GM19023 (cell line): ENCODE results near the gene FAAH.
A peak's percentile ranks its signal among the peaks of the same experiment; 100 is the strongest.

Experiments
- ATAC-seq: cut with Tn5 transposase; IDR thresholded peaks from one replicate; pipeline ENCODE4 v1.9.1; 2021; ENCODE audit warnings: mild to moderate bottlenecking, moderate library complexity; ENCODE audit not compliant: unreplicated experiment

Gene FAAH

DNA sequence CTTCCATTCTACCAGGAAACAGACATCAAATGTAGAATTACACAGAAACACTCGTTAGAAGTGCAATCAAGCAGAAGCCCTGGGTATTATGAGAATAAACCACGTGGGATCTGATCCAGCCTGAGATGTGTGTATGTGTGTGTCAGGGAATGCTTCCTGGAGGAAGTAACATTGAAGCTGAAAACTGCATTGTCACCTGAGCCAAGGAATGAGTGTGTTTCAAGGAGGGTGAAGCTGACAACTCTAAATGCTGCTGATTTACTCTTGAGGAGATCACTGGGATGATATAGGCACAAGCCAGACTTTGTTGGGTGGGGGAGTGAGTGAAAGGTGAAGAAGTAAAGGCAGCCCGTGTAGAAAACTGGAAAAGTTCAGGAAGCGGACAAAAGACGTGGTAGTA is 27.6 kb downstream of the FAAH start:
- no peak for ATAC-seq

GRCh38 chr1:46422261-46422871 is 28.2 kb downstream of the FAAH start:
- ATAC-seq: no peak

DNA sequence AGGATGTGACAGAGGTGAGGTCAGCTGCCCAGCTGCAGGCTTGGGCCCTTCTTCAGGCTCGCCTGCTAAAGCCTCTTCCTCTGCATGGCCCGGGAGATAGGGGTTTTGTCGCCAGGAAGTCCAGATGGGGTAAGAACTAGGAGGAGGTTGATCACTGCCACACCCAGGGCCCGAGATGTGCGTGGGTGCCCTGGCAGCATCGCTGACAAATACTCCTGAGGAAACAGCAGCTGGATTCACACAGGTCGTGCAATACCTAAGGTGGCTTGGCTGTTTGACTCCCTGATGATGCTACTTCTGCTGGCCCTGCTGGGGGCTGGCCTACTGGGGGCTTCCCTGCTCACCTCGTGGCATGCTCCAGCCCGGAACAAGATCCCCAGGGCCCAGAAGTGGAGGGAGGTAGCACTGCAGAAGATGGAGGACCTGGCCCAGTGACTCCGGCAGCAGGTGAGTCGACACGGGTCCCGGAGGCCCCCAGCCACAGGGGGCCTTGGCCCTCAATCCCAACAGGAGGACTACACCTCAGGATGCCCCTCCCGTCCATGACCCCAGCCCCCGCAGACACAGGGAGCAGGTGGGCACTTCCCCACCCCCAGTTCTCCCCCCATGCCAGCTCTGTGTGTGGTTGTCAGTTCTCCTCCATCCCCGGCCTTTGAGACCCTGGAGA is 29.6 kb downstream of the FAAH start:
- no peak for ATAC-seq

DNA sequence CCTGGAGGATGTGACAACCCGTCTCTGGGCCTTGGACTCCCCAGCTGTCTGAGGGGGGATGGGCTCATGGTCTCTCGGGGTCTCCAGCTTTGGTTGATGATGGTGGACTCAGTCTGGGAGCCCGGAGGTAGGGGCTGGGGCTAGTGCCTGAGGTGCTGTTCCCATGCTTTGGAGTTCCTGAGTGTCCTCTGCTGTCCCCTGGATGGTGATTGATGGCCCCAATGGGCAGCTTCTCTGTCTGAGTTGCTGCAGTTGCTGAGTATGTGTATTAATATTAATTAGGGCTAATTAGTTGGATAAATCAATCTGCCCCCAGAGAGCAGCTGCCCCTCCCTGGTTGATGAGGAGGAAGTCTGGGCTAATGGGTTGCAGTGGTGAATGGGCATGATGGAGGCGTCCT is 30.6 kb downstream of the FAAH start:
- no peak for ATAC-seq

- ATAC-seq: no peak
Observed at GRCh38 chr1:46425726-46426125, 31.6 kb downstream of the FAAH start.

- no peak for ATAC-seq
Observed at GRCh38 chr1:46427541-46427940, 33.4 kb downstream of the FAAH start.

- no peak for ATAC-seq
Observed at GRCh38 chr1:46429436-46429835, 35.3 kb downstream of the FAAH start.

DNA sequence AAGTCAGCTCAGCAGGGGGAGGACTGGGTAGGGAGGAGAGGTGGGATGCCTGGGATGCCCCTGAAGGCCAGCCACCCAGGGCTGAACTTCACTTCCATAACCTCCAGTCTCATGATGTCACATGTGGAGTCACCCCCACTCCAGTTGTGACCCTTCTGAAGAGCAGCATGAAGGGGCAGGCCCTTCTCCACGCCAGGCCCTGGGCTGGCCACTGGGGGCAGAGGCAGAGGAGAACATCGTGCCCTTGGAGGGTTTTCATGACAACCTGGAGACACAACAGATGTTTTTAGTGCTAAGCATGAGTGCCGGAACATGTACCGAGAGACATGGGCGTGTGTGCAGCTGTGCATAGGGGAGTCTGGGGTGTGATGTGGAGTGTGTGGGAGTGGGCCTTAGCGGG is 37.6 kb downstream of the FAAH start:
- ATAC-seq: no peak

- ATAC-seq: no peak
Observed at GRCh38 chr1:46432781-46433327, 38.7 kb downstream of the FAAH start.

- no peak for ATAC-seq
Observed at GRCh38 chr1:46434358-46434757, 40.2 kb downstream of the FAAH start.

GRCh38 chr1:46436844-46437243 is 42.7 kb downstream of the FAAH start:
- ATAC-seq: no peak

GRCh38 chr1:46437723-46438122 is 43.6 kb downstream of the FAAH start:
- no peak for ATAC-seq

DNA sequence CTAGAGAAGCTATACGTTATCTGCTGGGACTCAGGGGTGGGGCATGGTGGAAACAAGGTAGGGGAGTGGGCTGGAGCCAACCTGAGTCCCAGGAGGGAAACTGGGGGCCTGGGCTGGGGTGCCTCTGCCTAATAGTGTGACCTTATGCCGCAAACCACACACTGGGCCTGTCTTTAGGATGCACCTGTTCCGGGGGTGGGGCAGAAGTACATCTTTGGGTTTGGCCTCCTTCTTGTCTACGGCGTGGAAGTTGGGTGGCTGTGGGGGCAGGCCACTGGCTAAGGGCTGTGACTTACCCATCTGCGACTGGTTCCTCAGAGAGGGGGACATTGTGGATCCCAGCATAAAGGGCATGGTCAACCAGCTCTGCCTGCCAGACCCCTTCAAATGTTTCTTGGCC is 44.2 kb downstream of the FAAH start:
- ATAC-seq: no peak

DNA sequence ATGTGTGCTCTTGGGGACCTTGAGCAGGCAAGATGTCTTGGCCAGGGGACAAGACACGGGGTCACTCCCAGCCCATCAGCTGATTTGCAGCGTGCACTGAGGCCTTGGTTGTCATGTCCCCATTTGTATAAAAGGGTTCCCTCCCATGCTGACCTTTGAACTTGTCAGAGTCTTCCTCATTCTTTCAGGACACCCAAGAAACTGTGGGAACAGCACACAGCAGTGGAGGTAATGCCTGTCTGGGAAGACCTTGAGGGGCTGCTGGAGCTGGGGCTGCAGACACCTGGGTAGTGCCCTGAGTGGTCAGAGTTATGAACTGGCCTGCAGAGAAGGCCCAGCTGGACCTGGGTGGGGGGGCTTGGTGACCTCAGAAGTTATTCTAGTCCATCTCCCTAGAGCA is 46.4 kb downstream of the FAAH start:
- no peak for ATAC-seq

GRCh38 chr1:46442317-46443161 is 48.4 kb downstream of the FAAH start:
- peak; percentile 61 for ATAC-seq

DNA sequence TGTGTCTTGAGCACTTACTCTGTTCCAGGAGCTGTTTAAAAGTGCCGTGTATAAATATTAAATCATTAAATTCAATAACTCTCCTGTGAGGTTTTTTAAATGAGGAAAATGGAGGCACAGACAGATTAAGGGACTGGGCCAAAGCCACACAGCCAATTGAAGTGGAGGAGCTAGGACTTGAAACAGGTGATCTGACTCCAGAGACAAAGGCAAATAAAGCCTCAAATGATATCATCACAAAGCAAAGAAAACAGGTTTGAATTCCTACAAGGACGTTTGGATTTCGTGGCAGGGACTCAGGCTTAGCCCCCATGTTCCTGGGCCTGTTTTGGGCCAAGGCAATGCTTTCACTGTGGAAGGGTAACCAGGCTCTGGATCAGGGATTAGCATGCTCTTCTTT is 50.3 kb downstream of the FAAH start:
- ATAC-seq: no peak

GRCh38 chr1:46445773-46446256 is 51.7 kb downstream of the FAAH start:
- ATAC-seq: no peak

DNA sequence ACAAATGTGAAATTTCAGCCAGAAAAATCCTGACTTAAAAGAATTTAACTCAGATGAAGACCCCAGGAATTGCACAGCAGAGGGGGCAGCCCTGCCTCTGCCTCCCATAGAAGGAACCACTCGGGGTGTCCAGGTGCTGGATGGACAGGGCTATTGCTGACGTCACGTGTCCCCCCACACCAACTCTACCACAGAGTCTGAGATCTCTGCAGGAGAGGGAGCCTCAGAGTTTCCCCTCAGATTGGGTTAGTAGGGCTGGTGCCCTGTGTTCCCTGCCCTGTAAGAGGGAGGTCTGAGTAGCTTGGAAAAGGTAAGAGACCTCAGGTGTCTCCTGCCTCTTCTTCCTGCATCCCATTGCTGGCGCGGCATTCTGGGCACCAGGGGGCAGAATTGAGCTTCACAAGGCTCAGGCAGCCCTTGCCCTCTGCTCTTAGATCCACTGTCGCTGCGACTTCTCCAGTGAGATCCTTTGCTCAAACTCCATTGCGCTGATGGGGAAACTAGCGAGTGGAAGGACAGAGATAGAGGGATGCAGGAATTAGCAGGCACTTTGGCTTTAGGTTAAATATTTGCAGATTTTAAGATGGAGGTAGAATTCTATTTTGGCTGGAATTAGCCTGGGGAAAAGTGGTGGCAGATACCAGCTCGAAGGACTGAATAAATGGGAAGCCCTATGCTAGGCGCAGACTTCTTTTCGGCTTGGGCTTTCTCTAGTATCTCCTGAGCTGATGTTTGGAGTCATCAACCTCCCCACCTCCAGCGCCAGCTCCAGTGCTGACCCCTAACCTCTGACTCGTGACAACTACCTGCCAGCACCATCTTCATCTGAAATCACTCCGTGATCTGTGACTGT is 52.8 kb downstream of the FAAH start:
- no peak for ATAC-seq

- no peak for ATAC-seq
Observed at GRCh38 chr1:46447499-46448108, 53.5 kb downstream of the FAAH start.
